ACHN (cell line): ENCODE results near the gene PSMB1.
A peak's percentile ranks its signal among the peaks of the same experiment; 100 is the strongest.

Experiments
- DNase-seq: peaks from one replicate; pipeline ENCODE4 v3.0.0-alpha.2; 2015
- in situ Hi-C: cut with HindIII; loops from 2 replicates; pipeline ENCODE4 v1.10.0; 2017; ENCODE audit warnings: low sequenced_read_pairs, low pct_ligation_motif_present, low pct_unique_long_range_greater_than_20kb

Gene PSMB1

GRCh38 chr6:170552765-170553533 is at the start of gene PSMB1:
Gene PSMB1, minus strand, starts transcription at chr6:170553307. Its CDS starts 65 bp downstream, at chr6:170553242.
- peak; percentile 91 for DNase-seq
- in situ Hi-C loops: no loop called here

- DNase-seq: no peak
These were observed 44.2 kb upstream of the PSMB1 start for GRCh38 chr6:170597278-170597677.

GRCh38 chr6:170596426-170596825 is 43.3 kb upstream of the PSMB1 start:
- no peak for DNase-seq
- in situ Hi-C loops: no loop called here

More at GRCh38 chr6:170597278-170597677, 44.2 kb upstream of the PSMB1 start:
- in situ Hi-C loops: no loop called here

DNA sequence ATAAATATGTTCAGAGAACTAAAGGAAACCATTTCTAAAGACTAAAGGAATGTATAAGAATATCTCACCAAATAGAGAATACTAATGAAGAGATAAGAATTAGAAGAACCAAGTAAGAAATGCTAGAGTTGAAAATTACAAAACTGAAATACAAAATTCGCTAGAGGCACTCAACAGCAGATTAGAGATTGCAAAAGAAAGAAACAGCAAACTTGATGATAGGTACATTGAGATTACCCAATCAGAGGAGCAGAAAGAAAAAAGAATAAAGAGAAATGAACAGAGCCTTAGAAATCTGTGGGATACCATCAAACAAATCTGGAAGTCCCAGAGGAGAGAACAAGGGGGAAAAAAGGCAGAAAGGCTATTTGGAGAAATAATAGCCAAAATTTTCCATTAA is 37.6 kb upstream of the PSMB1 start:
- in situ Hi-C loops: no loop called here
- DNase-seq: no peak

DNA sequence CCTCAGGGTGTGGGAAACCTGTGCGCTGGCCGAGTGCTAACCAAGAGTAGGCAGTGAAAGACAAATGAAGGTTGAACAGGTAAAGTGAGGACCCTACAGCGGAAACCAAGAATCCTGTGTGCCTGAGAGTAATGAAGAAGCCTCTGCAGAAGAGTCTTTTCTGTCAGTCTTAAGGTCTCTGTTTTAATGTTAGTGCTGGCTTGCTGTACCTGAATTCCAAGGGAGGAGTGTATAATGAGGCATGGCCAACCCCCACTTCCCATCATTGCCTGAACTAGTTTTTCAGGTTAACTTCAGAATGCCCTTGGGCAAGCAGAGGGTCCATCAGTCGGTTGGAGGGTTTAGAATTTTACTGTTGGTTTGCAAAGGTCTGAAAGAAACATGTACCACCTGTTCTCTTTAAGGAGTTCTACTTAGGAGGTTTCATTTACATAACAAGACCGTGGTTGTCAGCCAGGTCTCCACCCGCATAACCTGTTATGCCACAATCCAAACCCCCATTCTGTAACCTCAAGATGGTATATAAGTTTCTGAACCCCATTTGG is 31.9 kb upstream of the PSMB1 start:
- DNase-seq: no peak
- in situ Hi-C loops: no loop called here

DNA sequence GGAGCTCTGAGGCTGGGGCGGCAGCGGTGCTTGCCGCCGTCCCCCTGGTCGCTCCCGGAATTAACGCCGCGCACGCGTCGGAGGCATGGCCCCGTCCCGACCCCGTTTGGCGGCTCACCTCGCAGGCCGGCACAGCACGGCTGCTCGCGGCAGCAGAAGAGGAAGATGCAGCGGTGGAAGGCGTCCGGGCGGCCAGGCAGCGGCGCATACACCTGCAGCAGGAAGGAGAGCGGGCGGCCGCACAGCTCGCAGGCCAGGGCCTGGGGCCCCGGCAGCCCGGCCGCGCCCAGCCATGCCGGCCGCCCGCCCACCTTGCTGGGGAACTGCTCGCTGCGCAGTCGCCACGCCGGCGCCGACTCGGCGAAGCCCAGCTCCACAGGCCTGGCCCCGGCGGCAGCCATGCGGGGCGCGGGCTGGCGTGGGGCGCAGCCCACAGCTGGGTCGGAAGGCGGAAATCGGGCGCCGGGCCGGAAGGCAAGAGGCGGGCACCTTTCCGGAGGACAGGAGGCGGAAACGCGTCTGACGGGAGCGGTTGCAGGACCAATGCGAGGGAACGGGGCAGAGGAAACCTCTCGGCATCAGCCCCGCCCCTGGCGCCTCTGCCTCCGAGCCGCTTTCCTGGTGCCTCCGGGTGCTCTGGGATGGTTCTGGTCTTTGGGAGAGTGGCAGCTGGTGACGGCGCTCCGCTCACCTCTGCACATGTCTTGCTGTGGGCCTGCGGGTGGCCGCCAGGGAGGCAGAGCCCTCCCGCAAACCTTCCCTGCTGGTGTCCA is 31.3 kb upstream of the PSMB1 start, which contains the start of gene PDCD2:
TSS of gene PDCD2 (minus strand) at position 457 of the 773 bp plus-strand sequence. CDS start at position 401, 56 bp downstream.
- in situ Hi-C loops: no loop called here

DNA sequence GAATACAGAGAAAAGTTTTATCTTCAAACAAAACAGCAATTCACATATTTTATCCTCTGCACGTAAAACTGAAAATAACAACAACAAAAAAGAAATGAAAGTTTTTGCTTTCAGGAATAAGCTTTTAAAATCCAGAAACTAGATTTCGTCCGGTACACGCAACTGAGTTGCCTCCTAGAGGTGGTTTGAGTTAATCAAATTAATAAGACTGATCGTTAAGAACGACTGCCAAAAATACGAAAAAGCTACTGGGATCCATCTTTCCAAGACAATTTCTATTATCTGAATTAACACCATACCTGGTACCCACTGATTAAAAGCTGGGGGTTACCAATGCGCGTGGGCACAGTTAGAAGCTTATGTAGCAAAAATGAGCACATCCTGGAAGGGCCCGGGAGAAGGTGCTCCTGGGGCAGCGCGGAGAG is 30.7 kb upstream of the PSMB1 start:
- no peak for DNase-seq
- in situ Hi-C loops: no loop called here

More for the DNA sequence above, 31.3 kb upstream of the PSMB1 start, which contains the start of gene PDCD2:
- DNase-seq: peak; percentile 91

GRCh38 chr6:170578909-170579308 is 25.8 kb upstream of the PSMB1 start:
- no peak for DNase-seq
- in situ Hi-C loops: no loop called here

GRCh38 chr6:170575250-170575649 is 22.1 kb upstream of the PSMB1 start:
- DNase-seq: peak; percentile 29
- in situ Hi-C loops: no loop called here

- in situ Hi-C loops: no loop called here
- DNase-seq: no peak
These were observed 19.8 kb upstream of the PSMB1 start for GRCh38 chr6:170572704-170573466.

DNA sequence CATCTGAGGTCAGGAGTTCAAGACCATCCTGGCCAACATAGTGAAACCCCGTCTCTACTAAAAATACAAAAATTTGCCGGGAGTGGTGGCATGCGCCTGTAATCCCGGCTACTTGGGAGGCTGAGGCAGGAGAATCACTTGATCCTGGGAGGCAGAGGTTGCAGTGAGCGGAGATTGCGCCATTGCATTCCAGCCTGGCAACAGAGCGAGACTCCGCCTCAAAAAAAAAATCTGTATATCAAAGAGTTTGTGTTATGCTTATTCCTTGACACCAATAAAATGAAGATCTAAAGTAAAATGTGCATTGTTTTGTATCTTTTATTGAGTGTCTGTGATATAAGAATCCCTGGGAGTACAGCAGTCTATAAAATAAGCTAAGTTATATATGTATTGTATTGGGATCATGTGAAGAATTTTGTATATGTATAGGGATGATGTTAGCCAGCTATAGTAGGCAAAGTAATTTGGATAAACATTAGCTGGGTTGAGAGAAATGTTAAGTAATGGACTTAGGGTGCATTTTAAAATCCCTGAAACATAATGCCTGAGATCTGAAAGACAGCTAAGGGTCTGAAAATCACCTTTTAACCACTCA is 11.9 kb upstream of the PSMB1 start:
- in situ Hi-C loops: no loop called here
- no peak for DNase-seq

DNA sequence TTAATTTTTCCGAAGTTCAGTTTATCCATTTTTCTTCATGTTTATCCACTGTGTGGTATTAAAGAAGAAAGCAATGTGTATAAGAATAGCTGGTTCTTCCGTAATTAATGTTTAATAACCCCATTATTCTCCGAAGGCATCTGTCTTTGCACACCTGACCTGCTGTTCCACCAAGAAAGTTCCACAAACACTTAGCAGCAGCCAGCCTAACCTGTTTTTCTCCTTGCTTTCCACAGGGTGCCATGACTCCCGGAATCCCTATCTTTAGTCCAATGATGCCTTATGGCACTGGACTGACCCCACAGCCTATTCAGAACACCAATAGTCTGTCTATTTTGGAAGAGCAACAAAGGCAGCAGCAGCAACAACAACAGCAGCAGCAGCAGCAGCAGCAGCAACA is 8.4 kb upstream of the PSMB1 start:
- in situ Hi-C loops: no loop called here
- no peak for DNase-seq

- in situ Hi-C loops: no loop called here
- DNase-seq: no peak
These were observed 2.2 kb upstream of the PSMB1 start for GRCh38 chr6:170555305-170555704.

GRCh38 chr6:170554796-170555137 is 1.7 kb upstream of the PSMB1 start:
- in situ Hi-C loops: no loop called here
- no peak for DNase-seq

DNA sequence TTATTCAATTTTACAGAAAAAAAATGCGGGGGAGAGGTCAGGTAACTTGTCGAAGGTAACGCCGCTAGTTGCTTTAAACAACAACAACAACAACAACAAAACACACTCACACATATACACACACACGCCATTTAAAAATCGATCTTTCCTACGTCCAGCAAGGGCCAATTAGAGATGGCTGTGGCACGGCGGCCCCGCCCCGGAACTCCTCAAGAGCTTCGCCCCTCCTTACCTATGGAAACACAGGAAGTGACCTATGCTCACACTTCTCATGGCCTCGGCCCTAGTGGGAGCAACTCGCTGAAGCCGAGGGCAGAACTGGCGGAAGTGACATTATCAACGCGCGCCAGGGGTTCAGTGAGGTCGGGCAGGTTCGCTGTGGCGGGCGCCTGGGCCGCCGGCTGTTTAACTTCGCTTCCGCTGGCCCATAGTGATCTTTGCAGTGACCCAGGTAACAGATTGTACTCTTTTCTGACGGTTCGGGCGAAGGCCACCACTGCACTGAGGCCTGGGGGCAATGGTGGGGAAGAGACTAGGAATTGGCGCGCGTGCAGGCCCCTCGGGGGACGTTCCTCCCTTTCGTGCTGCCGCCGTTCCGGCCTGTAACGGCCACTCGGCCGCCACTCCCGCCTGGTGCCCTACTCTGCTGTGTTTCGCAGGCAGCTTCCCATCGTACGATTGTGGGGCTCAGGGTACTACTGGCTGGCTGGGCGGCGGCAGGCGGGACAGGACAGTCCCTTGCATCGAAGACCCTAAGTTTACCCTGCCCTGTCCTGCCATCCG is 1.1 kb upstream of the PSMB1 start, which contains the start of gene TBP:
TSS of gene TBP (plus strand) at position 357 of the 783 bp plus-strand sequence. CDS start 2,661 bp downstream, outside the sequence.
- peak; percentile 98 for DNase-seq
- in situ Hi-C loops: no loop called here

- in situ Hi-C loops: no loop called here
- DNase-seq: no peak
These were observed 466 bp upstream of the PSMB1 start for GRCh38 chr6:170553534-170554012.

GRCh38 chr6:170545405-170545804 is 7.7 kb downstream of the PSMB1 start:
- in situ Hi-C loops: no loop called here
- no peak for DNase-seq
